ENCODE data around the gene SLC46A3.

The SLC46A3 gene

GRCh38 chr13:28678809-28679208 lies 40.0 kb downstream of the SLC46A3 start:
- DNase-seq, result no peak

GRCh38 chr13:28671126-28671792 lies 47.5 kb downstream of the SLC46A3 start:
- DNase-seq, result no peak

DNA sequence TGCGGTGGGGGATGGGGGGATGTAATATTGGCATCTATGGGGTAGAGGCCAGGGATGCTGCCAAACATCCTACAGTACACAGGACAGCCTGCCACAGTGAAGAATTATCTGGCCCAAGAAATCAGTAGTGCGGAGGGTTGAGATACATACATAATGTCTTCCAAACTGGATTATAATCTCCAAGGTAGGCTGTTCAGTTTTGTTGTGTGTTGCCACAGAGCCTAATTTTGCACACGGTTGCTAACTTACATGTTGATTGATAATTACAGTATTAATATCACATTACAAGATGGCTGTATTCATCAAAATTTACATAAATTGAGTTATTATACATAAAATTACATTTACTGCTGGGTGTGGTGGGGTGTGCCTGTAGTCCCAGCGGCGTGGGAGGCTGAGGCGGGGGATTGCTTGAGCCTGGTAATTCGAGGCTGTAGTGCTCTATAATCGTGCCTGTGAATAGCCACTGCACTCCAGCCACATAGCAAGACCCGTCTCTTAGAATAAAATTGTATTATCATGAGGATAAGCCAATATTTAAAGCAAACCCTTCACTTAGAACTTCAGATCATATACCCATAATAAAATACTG lies 51.8 kb downstream of the SLC46A3 start:
- no peak for DNase-seq

- DNase-seq, result no peak
Observed at GRCh38 chr13:28659621-28659970, 59.2 kb downstream of the SLC46A3 start.

GRCh38 chr13:28658796-28659620 lies 59.8 kb downstream of the SLC46A3 start, which contains the start of gene POMP:
Gene POMP, plus strand, starts transcription at chr13:28659130. Its CDS starts 55 bp downstream, at chr13:28659185.
- DNase-seq, result peak; percentile 74

- no peak for DNase-seq
Observed at GRCh38 chr13:28658539-28658795, 60.3 kb downstream of the SLC46A3 start.

DNA sequence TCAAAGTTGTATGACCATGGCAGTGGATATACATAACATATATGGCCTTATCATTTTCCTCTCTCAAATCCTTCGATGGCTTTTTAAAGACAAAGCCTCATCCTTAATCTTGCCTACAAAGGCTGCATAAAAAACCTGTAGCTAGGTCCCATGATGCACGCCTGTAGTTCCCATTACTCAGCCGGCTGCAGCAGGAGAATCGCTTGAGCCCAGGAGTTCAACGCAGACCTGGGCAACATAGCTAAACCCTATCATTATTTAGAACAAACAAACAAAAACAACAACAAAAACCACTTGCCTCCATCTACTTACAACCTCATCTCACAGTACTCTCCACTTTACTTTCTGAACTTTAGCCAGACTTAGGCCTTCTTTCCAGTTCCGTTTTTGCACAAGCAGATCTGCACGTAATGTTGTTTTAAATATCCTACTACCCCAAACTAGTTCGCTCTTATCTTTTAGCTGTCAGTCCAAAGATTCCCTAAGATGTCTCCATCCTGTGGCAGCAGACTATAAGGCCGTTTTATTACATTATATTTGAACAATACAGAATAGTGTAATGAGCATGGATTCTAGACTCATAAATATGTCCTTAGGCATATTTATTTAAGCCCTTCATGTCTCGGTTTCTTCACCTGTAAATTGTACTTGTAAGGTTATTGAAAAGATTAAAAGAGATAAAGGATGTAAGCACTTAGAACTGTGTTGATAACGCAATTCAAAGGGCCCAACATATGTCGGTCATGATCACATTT lies 60.8 kb downstream of the SLC46A3 start:
- no peak for DNase-seq

- DNase-seq, result no peak
Observed at GRCh38 chr13:28655561-28655960, 63.2 kb downstream of the SLC46A3 start.

- no peak for DNase-seq
Observed at GRCh38 chr13:28654276-28654675, 64.5 kb downstream of the SLC46A3 start.

DNA sequence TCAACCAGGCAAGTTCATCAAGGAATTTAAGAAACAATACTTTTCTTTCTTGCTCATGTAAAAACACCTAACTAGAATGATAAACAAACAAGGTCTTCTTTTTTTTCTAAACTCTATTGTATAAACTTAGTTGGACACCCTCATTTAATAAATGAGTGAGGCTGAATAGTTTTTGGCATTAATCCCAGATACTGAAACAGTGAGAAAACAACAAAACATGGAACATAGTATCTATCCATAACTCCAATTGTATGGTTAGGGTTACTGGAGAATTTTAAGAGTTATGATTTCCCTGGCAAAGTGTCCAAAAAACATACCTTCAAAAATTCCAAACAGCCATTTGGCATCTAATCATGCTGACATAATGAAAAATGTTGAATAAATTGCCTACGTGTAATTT lies 65.7 kb downstream of the SLC46A3 start:
- no peak for DNase-seq

GRCh38 chr13:28651810-28652401 lies 66.9 kb downstream of the SLC46A3 start:
- DNase-seq, result no peak

DNA sequence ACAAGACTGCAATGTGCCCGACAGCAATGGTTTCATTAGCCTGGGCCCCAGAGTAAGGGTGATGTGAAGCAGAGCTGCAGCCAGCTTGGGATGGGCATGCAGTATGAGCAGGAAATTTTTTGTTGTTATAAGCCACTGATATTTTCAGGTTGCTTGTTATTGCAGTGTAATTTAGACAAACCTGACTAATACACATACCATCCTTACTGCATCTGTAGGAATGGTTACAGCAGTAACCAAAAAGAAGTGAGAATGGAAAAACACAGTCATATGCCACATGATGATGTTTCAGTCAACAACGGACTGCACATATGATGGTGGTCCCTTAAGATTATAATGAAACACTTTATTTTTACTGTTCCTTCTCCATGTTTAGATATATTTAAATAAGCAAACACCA lies 68.5 kb downstream of the SLC46A3 start:
- no peak for DNase-seq
